HepG2 (cell line): ENCODE data around the gene ELL. TPM values are rescaled to one million over a fixed set of nuclear protein-coding genes. Genes with fewer than 3 reads are reported as not detected.
"Not testable (repeated sequence)": the region's sequence is repeated elsewhere in the genome, so short reads cannot be mapped to it uniquely, and the experiment has no call there.

ENCODE experiments used
- ATAC-seq: fragments of 200-7000 bp; cut with Tn5 transposase; 3 replicates; pipeline ENCODE4 v1.9.1; 2020; ENCODE audit warnings: mild to moderate bottlenecking, moderate library complexity
- BruUV-seq: library from RNA; stranded (reverse); fragments of 400-500 nt; replicated peaks from 2 replicates; lab custom pipeline; 2021; lab: Mats Ljungman, UMichigan
- CTCF ChIA-PET: fragments of 300-600 bp; formaldehyde crosslinking; extraction: SDS; loops from one replicate; lab custom pipeline; 2021; ENCODE audit warnings: low total read pairs, inconsistent platforms, low intra/inter-chr PET ratio; lab: Yijun Ruan, JAX
- POLR2A ChIA-PET: fragments of 350-600 bp; sonication (Branson Sonifier 250); formaldehyde crosslinking; loops from one replicate; lab custom pipeline; 2020; ENCODE audit warnings: antibody characterized with exemption, inconsistent platforms; lab: Yijun Ruan, JAX
- DNase-seq: peaks from one replicate; pipeline ENCODE4 v3.0.0-alpha.2; 2015; ENCODE audit warnings: low spot score
- FAIRE-seq: peaks from 3 replicates; lab custom pipeline; 2011; peaks lifted over from hg19 to GRCh38; lab: Jason Lieb, UNC
- H2AFZ ChIP-seq: one replicate; pipeline ENCODE4 v1.6.1; 2011; ENCODE audit warnings: low read length, inconsistent platforms
- H3K27ac ChIP-seq: fragments of 300-600 bp; 3 replicates; pipeline ENCODE4 v1.8.0; 2011; ENCODE audit warnings: mixed run types, mild to moderate bottlenecking, mixed read lengths, low read length, inconsistent platforms; ENCODE audit not compliant: insufficient read depth; ENCODE audit errors: extremely low read length
- H3K27me3 ChIP-seq, 2 experiments: fragments of 200-600 bp in 1 of 2; 2 replicates in 1 of 2; 3 replicates in 1 of 2; pipeline versions ENCODE4 v1.6.0 to v1.8.0; 2011; ENCODE audit warnings: low read length in 2 of 2, mild to moderate bottlenecking in 2 of 2, moderate library complexity in 2 of 2, inconsistent platforms in 1 of 2; ENCODE audit not compliant: insufficient read depth in 2 of 2, control insufficient read depth in 1 of 2
- H3K36me3 ChIP-seq, 2 experiments: fragments of 200-600 bp in 1 of 2; replicated peaks in 1 of 2; 2 replicates in 1 of 2; 3 replicates in 1 of 2; pipeline versions ENCODE4 v1.5.1 to v1.8.0; 2011; ENCODE audit warnings: low read length in 2 of 2, inconsistent platforms in 1 of 2; ENCODE audit not compliant: insufficient read depth in 2 of 2, control insufficient read depth in 1 of 2
- H3K4me1 ChIP-seq: 2 replicates; pipeline ENCODE4 v1.5.1; 2012; ENCODE audit warnings: low read length, inconsistent platforms; ENCODE audit not compliant: insufficient read depth
- H3K4me2 ChIP-seq: 2 replicates; pipeline ENCODE4 v1.6.0; 2011; ENCODE audit warnings: low read depth, low read length, inconsistent platforms
- H3K4me3 ChIP-seq, 3 experiments: fragments of 200-600 bp in 1 of 3; sonication (generic), shearing (Covaris generic) in 1 of 3; replicated peaks in 1 of 3; 2 replicates each; pipeline ENCODE4 v1.5.1; 2011 to 2016; ENCODE audit warnings: low read length in 3 of 3, inconsistent platforms in 2 of 3, low read depth in 2 of 3, mild to moderate bottlenecking in 2 of 3, control low read depth in 1 of 3, mixed read lengths in 1 of 3; ENCODE audit not compliant: insufficient read depth in 1 of 3
- H3K79me2 ChIP-seq: one replicate; pipeline ENCODE4 v1.6.1; 2011; ENCODE audit warnings: low read length, inconsistent platforms; ENCODE audit not compliant: insufficient read depth
- H3K9ac ChIP-seq: 2 replicates; pipeline ENCODE4 v1.6.0; 2011; ENCODE audit warnings: mild to moderate bottlenecking, low read depth, low read length, inconsistent platforms; ENCODE audit not compliant: insufficient read depth
- H3K9me3 ChIP-seq: 2 replicates; pipeline ENCODE4 v1.5.1; 2012; ENCODE audit warnings: mild to moderate bottlenecking, low read length
- H4K20me1 ChIP-seq: 2 replicates; pipeline ENCODE4 v1.6.0; 2011; ENCODE audit warnings: inconsistent platforms, mild to moderate bottlenecking, low read length, moderate library complexity; ENCODE audit not compliant: insufficient read depth
- CHD4 ChIP-seq: fragments of 200-600 bp; sonication (generic); IDR thresholded peaks from 2 replicates; pipeline ENCODE4 v1.7.0; 2017; ENCODE audit warnings: mild to moderate bottlenecking, low read length, borderline replicate concordance
- FOXP1 ChIP-seq, 2 experiments: fragments of 450-650 bp in 1 of 2; IDR thresholded peaks; 2 replicates each; pipeline ENCODE4 v1.6.1; 2017 to 2018; ENCODE audit warnings: antibody characterized with exemption in 1 of 2
- KAT7 ChIP-seq: IDR thresholded peaks from 2 replicates; pipeline ENCODE4 v1.6.1; 2018; ENCODE audit warnings: borderline replicate concordance, missing compliant biosample characterization
- KDM1A ChIP-seq: IDR thresholded peaks from 2 replicates; pipeline ENCODE4 v1.6.1; 2016; ENCODE audit warnings: missing compliant biosample characterization
- NRL ChIP-seq: sonication (generic); formaldehyde crosslinking; IDR thresholded peaks from 2 replicates; pipeline ENCODE4 v1.5.0; 2020; ENCODE audit warnings: missing genetic modification reagents, mild to moderate bottlenecking, moderate library complexity, borderline replicate concordance
- SALL1 ChIP-seq: sonication (generic); formaldehyde crosslinking; IDR thresholded peaks from 2 replicates; pipeline ENCODE4 v1.8.0; 2022; ENCODE audit warnings: mild to moderate bottlenecking, missing genetic modification reagents
- ZFP36L1 ChIP-seq: sonication (generic); formaldehyde crosslinking; IDR thresholded peaks from 2 replicates; pipeline ENCODE4 v1.8.0; 2022; ENCODE audit warnings: mild to moderate bottlenecking, missing genetic modification reagents, moderate library complexity
- ZMYM2 ChIP-seq: sonication (generic); formaldehyde crosslinking; IDR thresholded peaks from 2 replicates; pipeline ENCODE4 v1.8.0; 2022; ENCODE audit warnings: mild to moderate bottlenecking, missing genetic modification reagents
- ZMYM3 ChIP-seq: sonication (generic); formaldehyde crosslinking; IDR thresholded peaks from 2 replicates; pipeline ENCODE4 v1.5.1; 2020; ENCODE audit warnings: mild to moderate bottlenecking, missing genetic modification reagents
- ZNF121 ChIP-seq: sonication (generic); formaldehyde crosslinking; IDR thresholded peaks from 2 replicates; pipeline ENCODE4 v1.5.0; 2020; ENCODE audit warnings: mild to moderate bottlenecking, missing genetic modification reagents
- ZNF143 ChIP-seq: sonication (generic); formaldehyde crosslinking; IDR thresholded peaks from 2 replicates; pipeline ENCODE4 v1.4.0; 2020; ENCODE audit warnings: missing genetic modification reagents
- ZNF230 ChIP-seq: sonication (generic); formaldehyde crosslinking; IDR thresholded peaks from 2 replicates; pipeline ENCODE4 v1.4.0; 2020; ENCODE audit warnings: mild to moderate bottlenecking, missing genetic modification reagents
- ZNF615 ChIP-seq: sonication (generic); formaldehyde crosslinking; IDR thresholded peaks from 2 replicates; pipeline ENCODE4 v1.5.0; 2020; ENCODE audit warnings: mild to moderate bottlenecking, missing genetic modification reagents, borderline replicate concordance
- ZNF709 ChIP-seq: sonication (generic); formaldehyde crosslinking; IDR thresholded peaks from 2 replicates; pipeline ENCODE4 v1.5.0; 2020; ENCODE audit warnings: mild to moderate bottlenecking, missing genetic modification reagents
- WGBS: methylation state at CpG from one replicate; pipeline ENCODE4 v1.1.6; 2017; ENCODE audit warnings: low lambda C conversion rate; 5-methylcytosine and 5-hydroxymethylcytosine counted together
- in situ Hi-C: cut with HindIII; loops from 2 replicates; pipeline ENCODE4 v1.10.0; 2017; ENCODE audit warnings: low pct_unique_long_range_greater_than_20kb; ENCODE audit not compliant: extremely low pct_ligation_motif_present
- intact Hi-C: fragments of 100-400 bp; cut with micrococcal nuclease; formaldehyde crosslinking; loops from one replicate; pipeline ENCODE4 v1.10.0; 2022; ENCODE audit not compliant: unreplicated experiment
- polyA plus RNA-seq, 8 experiments: library from polyadenylated mRNA; depleted of rRNA in 3 of 8; stranded (reverse) in 7 of 8; unstranded in 1 of 8; fragments of >200 nt; fragmentation: Illumina TruSeq in 4 of 8; extraction: Trizol in 4 of 8; gene quantifications; 2 replicates each; pipeline versions ENCODE4 v1.2.1 to v1.2.3, GENCODE V29; 2011 to 2016; ENCODE audit warnings: low read depth in 4 of 8, missing spikeins in 1 of 8, mixed read lengths in 1 of 8; ENCODE audit not compliant: insufficient read depth in 1 of 8
- total RNA-seq, 5 experiments: library from RNA; depleted of rRNA; stranded (reverse); fragments of >200 nt; fragmentation: Illumina TruSeq; extraction: Trizol; gene quantifications; 2 replicates each; pipeline ENCODE4 v1.2.3, GENCODE V29; 2016; ENCODE audit warnings: low read depth in 1 of 5
- TF ChIP-seq, protein P1 (sequence below): sonication (generic); formaldehyde crosslinking; IDR thresholded peaks from 2 replicates; pipeline ENCODE4 v1.8.0; 2022; ENCODE audit warnings: mild to moderate bottlenecking, missing genetic modification reagents; ENCODE audit not compliant: insufficient replicate concordance
- TF ChIP-seq, protein P2 (sequence below): sonication (generic); formaldehyde crosslinking; IDR thresholded peaks from 2 replicates; pipeline ENCODE4 v1.8.1; 2023; ENCODE audit warnings: mild to moderate bottlenecking, missing genetic modification reagents
- TF ChIP-seq, protein P3 (sequence below): sonication (generic); formaldehyde crosslinking; IDR thresholded peaks from 2 replicates; pipeline ENCODE4 v1.4.0; 2020; ENCODE audit warnings: missing genetic modification reagents
- TF ChIP-seq, protein P4 (sequence below): IDR thresholded peaks from 2 replicates; pipeline ENCODE4 v1.6.1; 2018; ENCODE audit warnings: missing genetic modification reagents, mild to moderate bottlenecking, missing compliant biosample characterization

The ELL gene
- total and polyA plus RNA-seq, 2 of the 13 experiments (the other 11 are each of a cell fraction or from before 2014, with no cell fraction given): 3.7 to 5.4 TPM

DNA sequence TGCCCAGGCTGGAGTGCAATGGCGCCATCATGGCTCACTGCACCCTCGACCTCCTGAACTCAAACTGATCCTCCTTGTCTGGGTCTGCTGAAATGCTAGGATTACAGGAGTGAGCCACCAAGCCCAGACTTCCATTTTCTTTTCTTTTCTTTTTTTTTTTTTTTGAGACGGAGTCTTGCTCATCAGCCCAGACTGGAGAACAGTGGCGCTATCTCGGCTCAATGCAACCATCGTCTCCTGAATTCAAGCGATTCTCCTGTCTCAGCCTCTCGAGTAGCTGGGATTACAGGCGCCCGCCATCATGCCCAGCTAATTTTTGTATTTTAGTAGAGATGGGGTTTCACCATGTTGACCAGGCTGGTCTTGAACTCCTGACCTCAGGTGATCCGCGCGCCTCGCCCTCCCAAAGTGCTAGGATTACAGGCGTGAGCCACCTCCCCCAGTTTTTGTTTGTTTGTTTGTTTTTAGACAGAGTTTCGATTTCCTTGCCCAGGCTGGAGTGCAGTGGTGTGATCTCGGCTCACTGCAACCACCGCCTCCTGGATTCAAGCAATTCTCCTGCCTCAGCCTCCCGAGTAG is 1.1 kb upstream of the ELL start:
- H3K27ac ChIP-seq; H3K9me3 ChIP-seq; H3K27me3 ChIP-seq; H4K20me1 ChIP-seq; ATAC-seq; H3K36me3 ChIP-seq; BruUV-seq; H2AFZ ChIP-seq; DNase-seq; FAIRE-seq; TF ChIP-seq FOXP1 (IDR thresholded peaks at IDR 0.05): not testable (repeated sequence)
- Histone ChIP-seq H3K79me2 (peaks cover 36% of the 10 kb centered on the region), H3K4me2 (peak overlapping the region; percentile 63), H3K4me3 (peak overlapping the region; percentile 12 to 60 (median 21); a peak in 3 of 6 replicates), H3K4me1 (peaks cover 44% of the 10 kb centered on the region), H3K9ac (peak overlapping the region; percentile 47)
- in situ Hi-C loops: loop anchor here (10.0 kb wide), 1 partner anchor 48 kb away; no protein-coding TSS in a partner anchor
- intact Hi-C loops: loop anchor here (2.0 to 10.0 kb wide), 4 partner anchors 26 to 238 kb away; partner anchors contain the start of genes JUND and KXD1
- WGBS: 38% methylated on average over 19 of the region's 19 CpGs
- POLR2A ChIA-PET: interaction anchor here (0.6 to 4.2 kb wide), 9 partner anchors 19 to 116 kb away, joined by 3 to 37 read pairs (median 4); partner anchors contain the start of genes KXD1, REX1BD and UBA52
- CTCF ChIA-PET: interaction anchor here (0.9 kb wide), 1 partner anchor 16 kb away, joined by 3 read pairs; no protein-coding TSS in a partner anchor
- TF ChIP-seq, protein P1, sequence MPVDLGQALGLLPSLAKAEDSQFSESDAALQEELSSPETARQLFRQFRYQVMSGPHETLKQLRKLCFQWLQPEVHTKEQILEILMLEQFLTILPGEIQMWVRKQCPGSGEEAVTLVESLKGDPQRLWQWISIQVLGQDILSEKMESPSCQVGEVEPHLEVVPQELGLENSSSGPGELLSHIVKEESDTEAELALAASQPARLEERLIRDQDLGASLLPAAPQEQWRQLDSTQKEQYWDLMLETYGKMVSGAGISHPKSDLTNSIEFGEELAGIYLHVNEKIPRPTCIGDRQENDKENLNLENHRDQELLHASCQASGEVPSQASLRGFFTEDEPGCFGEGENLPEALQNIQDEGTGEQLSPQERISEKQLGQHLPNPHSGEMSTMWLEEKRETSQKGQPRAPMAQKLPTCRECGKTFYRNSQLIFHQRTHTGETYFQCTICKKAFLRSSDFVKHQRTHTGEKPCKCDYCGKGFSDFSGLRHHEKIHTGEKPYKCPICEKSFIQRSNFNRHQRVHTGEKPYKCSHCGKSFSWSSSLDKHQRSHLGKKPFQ: peak; percentile 41
- 0 out of 2 replicates have a peak, but pooled peaks have one; percentile 58 for TF ChIP-seq ZNF230 (CRISPR knock-in tag)
- TF ChIP-seq ZNF143 (CRISPR knock-in tag): peak; percentile 59
- TF ChIP-seq ZFP36L1: 0 out of 2 replicates have a peak, but pooled peaks have one; percentile 18
- peak; percentile 88 for TF ChIP-seq ZMYM3 (CRISPR knock-in tag)
- 0 out of 2 replicates have a peak, but pooled peaks have one; percentile 10 for TF ChIP-seq ZMYM2
- 0 out of 2 replicates have a peak, but pooled peaks have one; percentile 28 for TF ChIP-seq ZNF709 (CRISPR knock-in tag)
- TF ChIP-seq CHD4: 0 out of 2 replicates have a peak, but pooled peaks have one; percentile 71
- TF ChIP-seq, protein P2, sequence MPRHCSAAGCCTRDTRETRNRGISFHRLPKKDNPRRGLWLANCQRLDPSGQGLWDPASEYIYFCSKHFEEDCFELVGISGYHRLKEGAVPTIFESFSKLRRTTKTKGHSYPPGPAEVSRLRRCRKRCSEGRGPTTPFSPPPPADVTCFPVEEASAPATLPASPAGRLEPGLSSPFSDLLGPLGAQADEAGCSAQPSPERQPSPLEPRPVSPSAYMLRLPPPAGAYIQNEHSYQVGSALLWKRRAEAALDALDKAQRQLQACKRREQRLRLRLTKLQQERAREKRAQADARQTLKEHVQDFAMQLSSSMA (CRISPR knock-in tag): peak; percentile 7; the same call in 1 of the 2 replicates
- peak; percentile 60 for TF ChIP-seq FOXP1 (CRISPR knock-in tag; IDR thresholded peaks at IDR 0.05)
- TF ChIP-seq, protein P3, sequence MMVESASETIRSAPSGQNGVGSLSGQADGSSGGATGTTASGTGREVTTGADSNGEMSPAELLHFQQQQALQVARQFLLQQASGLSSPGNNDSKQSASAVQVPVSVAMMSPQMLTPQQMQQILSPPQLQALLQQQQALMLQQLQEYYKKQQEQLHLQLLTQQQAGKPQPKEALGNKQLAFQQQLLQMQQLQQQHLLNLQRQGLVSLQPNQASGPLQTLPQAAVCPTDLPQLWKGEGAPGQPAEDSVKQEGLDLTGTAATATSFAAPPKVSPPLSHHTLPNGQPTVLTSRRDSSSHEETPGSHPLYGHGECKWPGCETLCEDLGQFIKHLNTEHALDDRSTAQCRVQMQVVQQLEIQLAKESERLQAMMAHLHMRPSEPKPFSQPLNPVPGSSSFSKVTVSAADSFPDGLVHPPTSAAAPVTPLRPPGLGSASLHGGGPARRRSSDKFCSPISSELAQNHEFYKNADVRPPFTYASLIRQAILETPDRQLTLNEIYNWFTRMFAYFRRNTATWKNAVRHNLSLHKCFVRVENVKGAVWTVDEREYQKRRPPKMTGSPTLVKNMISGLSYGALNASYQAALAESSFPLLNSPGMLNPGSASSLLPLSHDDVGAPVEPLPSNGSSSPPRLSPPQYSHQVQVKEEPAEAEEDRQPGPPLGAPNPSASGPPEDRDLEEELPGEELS (CRISPR knock-in tag): peak; percentile 44; the same call in 1 of the 2 replicates
- TF ChIP-seq KDM1A: peak; percentile 63; the same call in 1 of the 2 replicates
- peak; percentile 5; the same call in 1 of the 2 replicates for TF ChIP-seq SALL1
- 0 out of 2 replicates have a peak, but pooled peaks have one; percentile 22 for TF ChIP-seq NRL
- TF ChIP-seq, protein P4, sequence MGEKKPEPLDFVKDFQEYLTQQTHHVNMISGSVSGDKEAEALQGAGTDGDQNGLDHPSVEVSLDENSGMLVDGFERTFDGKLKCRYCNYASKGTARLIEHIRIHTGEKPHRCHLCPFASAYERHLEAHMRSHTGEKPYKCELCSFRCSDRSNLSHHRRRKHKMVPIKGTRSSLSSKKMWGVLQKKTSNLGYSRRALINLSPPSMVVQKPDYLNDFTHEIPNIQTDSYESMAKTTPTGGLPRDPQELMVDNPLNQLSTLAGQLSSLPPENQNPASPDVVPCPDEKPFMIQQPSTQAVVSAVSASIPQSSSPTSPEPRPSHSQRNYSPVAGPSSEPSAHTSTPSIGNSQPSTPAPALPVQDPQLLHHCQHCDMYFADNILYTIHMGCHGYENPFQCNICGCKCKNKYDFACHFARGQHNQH (CRISPR knock-in tag): 0 out of 2 replicates have a peak, but pooled peaks have one; percentile 9
- peak; percentile 28; the same call in 1 of the 2 replicates for TF ChIP-seq KAT7 (CRISPR knock-in tag)
- 0 out of 2 replicates have a peak, but pooled peaks have one; percentile 34 for TF ChIP-seq ZNF615
- TF ChIP-seq ZNF121 (CRISPR knock-in tag): peak; percentile 100
